SU-DHL-6 (cell line): ENCODE data around the gene CYP3A5.

Experiments used
- EZH2phosphoT487 ChIP-seq: fragments of 200-600 bp; sonication (generic), shearing (Covaris generic); conservative IDR thresholded peaks from 2 replicates; pipeline ENCODE4 v1.6.1; 2018; ENCODE audit warnings: mild to moderate bottlenecking, antibody characterized with exemption, low read length, moderate library complexity, mixed read lengths
- TF ChIP-seq, protein P1 (sequence below): fragments of 200-600 bp; sonication (generic); IDR thresholded peaks from one replicate; pipeline ENCODE4 v1.5.1; 2017; ENCODE audit warnings: antibody characterized with exemption, mild to moderate bottlenecking, low read length, moderate library complexity; ENCODE audit not compliant: insufficient read depth, poor library complexity, severe bottlenecking

DNA sequence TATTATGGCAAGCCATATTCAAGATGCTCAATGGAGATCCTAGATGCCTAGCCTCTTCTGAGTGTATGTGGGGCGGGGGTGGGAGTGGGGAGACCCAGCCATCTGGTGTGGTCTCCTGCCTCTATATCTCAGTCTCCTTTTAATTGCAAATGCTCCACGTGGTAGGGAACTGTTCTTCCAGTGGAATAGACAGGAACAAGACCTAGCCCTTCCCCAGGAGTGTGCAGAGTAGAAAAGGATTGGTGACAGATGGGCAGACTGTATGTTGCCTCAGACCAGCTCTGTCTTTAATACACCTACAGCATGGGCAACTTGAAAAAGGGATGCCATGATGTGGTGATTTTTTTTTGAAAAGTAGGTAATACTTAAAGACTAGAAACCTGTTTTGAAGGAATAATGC, 12.6 kb downstream of the CYP3A5 start:
- TF ChIP-seq, protein P1, sequence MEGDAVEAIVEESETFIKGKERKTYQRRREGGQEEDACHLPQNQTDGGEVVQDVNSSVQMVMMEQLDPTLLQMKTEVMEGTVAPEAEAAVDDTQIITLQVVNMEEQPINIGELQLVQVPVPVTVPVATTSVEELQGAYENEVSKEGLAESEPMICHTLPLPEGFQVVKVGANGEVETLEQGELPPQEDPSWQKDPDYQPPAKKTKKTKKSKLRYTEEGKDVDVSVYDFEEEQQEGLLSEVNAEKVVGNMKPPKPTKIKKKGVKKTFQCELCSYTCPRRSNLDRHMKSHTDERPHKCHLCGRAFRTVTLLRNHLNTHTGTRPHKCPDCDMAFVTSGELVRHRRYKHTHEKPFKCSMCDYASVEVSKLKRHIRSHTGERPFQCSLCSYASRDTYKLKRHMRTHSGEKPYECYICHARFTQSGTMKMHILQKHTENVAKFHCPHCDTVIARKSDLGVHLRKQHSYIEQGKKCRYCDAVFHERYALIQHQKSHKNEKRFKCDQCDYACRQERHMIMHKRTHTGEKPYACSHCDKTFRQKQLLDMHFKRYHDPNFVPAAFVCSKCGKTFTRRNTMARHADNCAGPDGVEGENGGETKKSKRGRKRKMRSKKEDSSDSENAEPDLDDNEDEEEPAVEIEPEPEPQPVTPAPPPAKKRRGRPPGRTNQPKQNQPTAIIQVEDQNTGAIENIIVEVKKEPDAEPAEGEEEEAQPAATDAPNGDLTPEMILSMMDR: no peak
- TF ChIP-seq EZH2phosphoT487: no peak
